Natural killer cell (primary cell): Measurements from ENCODE around the gene RHCE. TPM values are rescaled to one million over a fixed set of nuclear protein-coding genes. Genes with fewer than 3 reads are reported as not detected.
"Not testable (repeated sequence)": the region's sequence is repeated elsewhere in the genome, so short reads cannot be mapped to it uniquely, and the experiment has no call there.

Experiments used
- ATAC-seq, 3 donors: fragments of 150-1000 bp in 2 of 3; fragments of 200-7000 bp in 1 of 3; cut with Tn5 transposase; 1 replicate in 1 of 3; 2 replicates in 2 of 3; pipeline ENCODE4 v1.10.0; 2021; ENCODE audit warnings: mild to moderate bottlenecking in 2 of 3, moderate library complexity in 2 of 3
- DNase-seq, 2 donors: peaks; one replicate each; pipeline versions ENCODE4 v3.0.0 to v3.0.0-alpha.2; 2013 to 2021; ENCODE audit warnings: mixed read lengths in 1 of 2
- H3K27ac ChIP-seq: one replicate; pipeline ENCODE4 v1.5.1; 2013; ENCODE audit warnings: mild to moderate bottlenecking, low read length
- H3K27me3 ChIP-seq: one replicate; pipeline ENCODE4 v1.6.1; 2013; ENCODE audit warnings: low read length; ENCODE audit not compliant: control insufficient read depth, insufficient read depth
- H3K36me3 ChIP-seq: one replicate; pipeline ENCODE4 v1.6.1; 2013; ENCODE audit warnings: low read length; ENCODE audit not compliant: control insufficient read depth, insufficient read depth
- H3K4me1 ChIP-seq: one replicate; pipeline ENCODE4 v1.6.1; 2013; ENCODE audit warnings: low read length; ENCODE audit not compliant: control insufficient read depth, insufficient read depth
- H3K4me3 ChIP-seq: one replicate; pipeline ENCODE4 v1.5.1; 2013; ENCODE audit warnings: low read length
- H3K9me3 ChIP-seq: one replicate; pipeline ENCODE4 v1.6.1; 2013; ENCODE audit warnings: low read length; ENCODE audit not compliant: control insufficient read depth, insufficient read depth
- H3K27ac Mint-ChIP-seq, 2 donors: one replicate each; pipeline ENCODE4 v1.8.0; 2022; ENCODE audit warnings: mild to moderate bottlenecking in 2 of 2, mixed read lengths in 2 of 2, moderate library complexity in 1 of 2
- H3K27me3 Mint-ChIP-seq, 2 donors: one replicate each; pipeline ENCODE4 v1.8.0; 2022; ENCODE audit warnings: low read depth in 2 of 2, mixed read lengths in 2 of 2
- H3K36me3 Mint-ChIP-seq: one replicate; pipeline ENCODE4 v1.8.0; 2022; ENCODE audit warnings: mixed read lengths
- H3K4me1 Mint-ChIP-seq, 2 donors: one replicate each; pipeline ENCODE4 v1.8.0; 2022; ENCODE audit warnings: mixed read lengths in 2 of 2
- H3K4me3 Mint-ChIP-seq: one replicate; pipeline ENCODE4 v1.8.0; 2022; ENCODE audit warnings: mild to moderate bottlenecking, moderate library complexity, mixed read lengths
- H3K9me3 Mint-ChIP-seq, 2 donors: one replicate each; pipeline ENCODE4 v1.8.0; 2022; ENCODE audit warnings: mixed read lengths in 2 of 2
- WGBS: methylation state at CpG from one replicate; pipeline ENCODE4 v1.1.7; 2013; ENCODE audit warnings: missing lambda C conversion rate; ENCODE audit not compliant: insufficient coverage; 5-methylcytosine and 5-hydroxymethylcytosine counted together
- intact Hi-C: fragments of 100-400 bp; cut with micrococcal nuclease; formaldehyde crosslinking; loops from one replicate; pipeline ENCODE4 v1.14.2; 2022
- total RNA-seq, 4 donors: library from RNA; stranded (reverse); fragments of 120-200 nt in 1 of 4; gene quantifications; one replicate each; pipeline versions ENCODE4 v1.2.3 to v1.2.4, GENCODE V29; 2013 to 2022
- TF ChIP-seq, protein P1 (sequence below): fragments of 200-600 bp; IDR thresholded peaks from one replicate; pipeline ENCODE4 v1.8.0; 2022; ENCODE audit warnings: antibody characterized with exemption

RHCE gene
- total RNA-seq, 3 donors from 2014 or later (not counting 1 experiment from before 2014, with no cell fraction given) = not detected

DNA sequence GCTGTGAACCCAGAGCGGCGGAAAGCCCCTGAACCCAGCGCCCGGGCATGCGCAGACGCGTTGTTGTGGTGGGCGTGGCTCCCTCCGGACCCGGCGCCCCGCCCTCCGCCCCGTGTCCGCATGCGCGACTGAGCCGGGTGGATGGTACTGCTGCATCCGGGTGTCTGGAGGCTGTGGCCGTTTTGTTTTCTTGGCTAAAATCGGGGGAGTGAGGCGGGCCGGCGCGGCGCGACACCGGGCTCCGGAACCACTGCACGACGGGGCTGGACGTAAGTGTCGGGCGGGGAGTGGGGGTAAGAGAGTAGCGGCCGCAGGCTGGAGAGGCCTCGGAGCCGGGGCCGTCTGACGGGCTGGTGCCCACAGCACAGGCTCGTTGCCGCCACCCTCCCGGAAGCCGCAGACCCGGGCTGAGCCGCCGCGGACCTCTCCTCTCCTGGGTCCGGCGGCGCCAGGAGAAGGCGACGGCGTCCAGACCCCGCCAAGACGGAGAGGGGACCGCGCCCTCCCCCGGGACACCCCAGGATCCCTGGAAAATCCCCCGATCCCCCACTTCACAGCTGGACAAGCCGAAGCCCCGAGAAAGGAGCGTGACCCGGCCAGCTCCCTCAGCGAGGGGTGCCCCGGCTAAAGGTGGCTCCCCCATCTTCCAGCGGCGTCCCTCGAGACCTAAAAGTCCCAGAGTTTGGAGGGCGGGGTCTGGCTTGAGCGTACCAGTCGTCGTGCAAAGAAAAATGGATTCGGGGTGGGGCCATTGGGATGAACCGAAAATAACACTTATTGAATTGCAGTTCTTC lies 82.2 kb downstream of the RHCE start, which contains the start of gene TMEM50A:
TSS of gene TMEM50A (plus strand) at position 147 of the 794 bp plus-strand sequence. CDS start 2,153 bp downstream, outside the sequence.
- Mint-ChIP-seq H3K36me3 (no peaks in the 10 kb centered on the region), H3K9me3 (no peaks in the 10 kb centered on the region), H3K27ac (peak within 1 kb of the TSS; percentile 92 to 97), H3K27me3 (no peaks in the 10 kb centered on the region), H3K4me1 (peaks cover 31 to 46% of the 10 kb centered on the region in 2 donors), H3K4me3 (peak within 1 kb of the TSS; percentile 94)
- intact Hi-C loops = loop anchor here (5.0 kb wide), 3 partner anchors 76 to 94 kb away; partner anchors contain the start of genes MACO1 and RSRP1
- H3K9me3 ChIP-seq = no peaks in the 10 kb centered on the region
- H3K27ac ChIP-seq = peak within 1 kb of the TSS; percentile 98
- ATAC-seq (peak; percentile 71 to 92 (median 77)), DNase-seq (peak; percentile 89 to 93)
- H3K4me3 ChIP-seq = peak within 1 kb of the TSS; percentile 99
- TF ChIP-seq, protein P1, sequence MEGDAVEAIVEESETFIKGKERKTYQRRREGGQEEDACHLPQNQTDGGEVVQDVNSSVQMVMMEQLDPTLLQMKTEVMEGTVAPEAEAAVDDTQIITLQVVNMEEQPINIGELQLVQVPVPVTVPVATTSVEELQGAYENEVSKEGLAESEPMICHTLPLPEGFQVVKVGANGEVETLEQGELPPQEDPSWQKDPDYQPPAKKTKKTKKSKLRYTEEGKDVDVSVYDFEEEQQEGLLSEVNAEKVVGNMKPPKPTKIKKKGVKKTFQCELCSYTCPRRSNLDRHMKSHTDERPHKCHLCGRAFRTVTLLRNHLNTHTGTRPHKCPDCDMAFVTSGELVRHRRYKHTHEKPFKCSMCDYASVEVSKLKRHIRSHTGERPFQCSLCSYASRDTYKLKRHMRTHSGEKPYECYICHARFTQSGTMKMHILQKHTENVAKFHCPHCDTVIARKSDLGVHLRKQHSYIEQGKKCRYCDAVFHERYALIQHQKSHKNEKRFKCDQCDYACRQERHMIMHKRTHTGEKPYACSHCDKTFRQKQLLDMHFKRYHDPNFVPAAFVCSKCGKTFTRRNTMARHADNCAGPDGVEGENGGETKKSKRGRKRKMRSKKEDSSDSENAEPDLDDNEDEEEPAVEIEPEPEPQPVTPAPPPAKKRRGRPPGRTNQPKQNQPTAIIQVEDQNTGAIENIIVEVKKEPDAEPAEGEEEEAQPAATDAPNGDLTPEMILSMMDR = no peak
- no peaks in the 10 kb centered on the region for H3K27me3 ChIP-seq
- WGBS = under 1% methylated on average over 70 of the region's 75 CpGs
- H3K36me3 ChIP-seq = peaks cover 12% of the 10 kb centered on the region
- peaks cover 8% of the 10 kb centered on the region for H3K4me1 ChIP-seq

DNA sequence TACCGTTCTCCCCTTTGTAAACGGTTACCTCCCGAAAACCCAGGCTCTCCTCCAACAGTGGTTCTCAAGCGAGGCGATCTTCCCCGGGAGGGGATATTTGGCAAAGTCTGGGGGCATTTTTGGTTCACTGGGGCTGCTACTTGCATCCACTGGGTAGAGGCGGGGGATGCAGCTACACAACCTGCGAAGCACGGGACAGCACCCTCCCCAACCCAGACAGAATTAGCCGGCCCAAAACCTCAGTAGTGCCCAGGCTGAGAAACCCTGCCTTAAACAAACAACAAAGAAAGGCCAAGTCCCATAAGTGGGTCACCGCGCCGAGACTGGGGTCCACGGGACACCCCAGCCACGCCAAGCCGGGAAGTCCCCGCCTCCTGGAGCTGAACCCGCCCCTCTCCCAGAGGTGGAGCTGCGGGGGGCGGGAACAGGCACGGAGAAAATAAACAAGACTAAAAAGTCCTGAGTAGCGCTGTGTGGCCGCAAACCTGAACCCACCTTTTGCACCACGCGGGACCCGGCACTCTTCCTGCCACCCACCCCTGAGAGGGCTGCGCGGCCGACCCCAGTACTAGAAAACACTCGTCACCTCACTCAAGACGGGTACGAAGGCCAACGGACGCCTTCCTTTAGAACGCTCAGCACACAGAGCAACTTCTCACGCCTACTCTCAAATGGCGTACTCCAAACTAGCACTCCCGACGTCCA lies 83.0 kb downstream of the RHCE start:
- not testable (repeated sequence) for H3K4me1 ChIP-seq
- peak in 1 of 2 donors; percentile 59 for DNase-seq
- peak overlapping the region; percentile 98 for H3K27ac ChIP-seq

DNA sequence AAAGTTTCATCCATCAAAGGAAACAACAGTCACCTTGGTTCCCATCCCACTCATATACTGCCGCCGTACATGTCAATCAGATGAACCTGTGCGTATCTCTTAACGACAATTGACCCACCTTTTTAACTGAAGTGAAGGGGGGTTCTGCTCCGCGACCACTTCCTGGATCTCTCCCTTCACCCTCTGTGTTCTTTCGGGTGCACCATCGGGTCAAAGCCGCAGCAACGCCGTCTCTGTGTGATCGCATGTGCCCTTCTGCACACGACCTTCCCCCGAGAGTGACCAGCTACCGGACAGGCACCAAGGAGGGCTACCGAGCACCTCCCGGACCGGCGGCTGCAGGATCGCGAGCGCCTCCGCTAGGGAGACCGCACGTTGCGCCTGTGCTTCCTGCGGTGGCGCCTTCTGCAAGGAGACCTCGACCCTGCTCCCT lies 83.7 kb downstream of the RHCE start:
- Histone ChIP-seq H3K4me3 (peak overlapping the region; percentile 69), H3K27ac (peak overlapping the region; percentile 50)
- intact Hi-C loops = loop anchor here (5.0 kb wide), 3 partner anchors 75 to 95 kb away; partner anchors contain the start of genes MACO1 and RSRP1
- WGBS = 0% methylated on average over 20 of the region's 29 CpGs
- H3K27me3 Mint-ChIP-seq, H3K27me3 ChIP-seq, H3K4me1 ChIP-seq, H3K36me3 ChIP-seq, H3K9me3 Mint-ChIP-seq, H3K9me3 ChIP-seq, H3K36me3 Mint-ChIP-seq: not testable (repeated sequence)
- Mint-ChIP-seq H3K4me1 (peaks cover 24 to 35% of the 10 kb centered on the region in 2 donors), H3K4me3 (peak overlapping the region; percentile 94), H3K27ac (peak overlapping the region; percentile 87 to 90)
- ATAC-seq (peak; percentile 2 to 15 (median 2)), DNase-seq (peak; percentile 26 to 54)

More for the DNA sequence above, 83.0 kb downstream of the RHCE start:
- intact Hi-C loops = loop anchor here (5.0 kb wide), 3 partner anchors 75 to 95 kb away; partner anchors contain the start of genes MACO1 and RSRP1
- H3K36me3 Mint-ChIP-seq, H3K9me3 ChIP-seq, H3K27me3 Mint-ChIP-seq, H3K9me3 Mint-ChIP-seq, H3K27me3 ChIP-seq, H3K36me3 ChIP-seq: not testable (repeated sequence)
- Mint-ChIP-seq H3K4me3 (peak overlapping the region; percentile 94), H3K27ac (peak overlapping the region; percentile 92 to 97), H3K4me1 (peaks cover 27 to 39% of the 10 kb centered on the region in 2 donors)
- ATAC-seq = peak; percentile 46 to 67 (median 54)
- peak overlapping the region; percentile 99 for H3K4me3 ChIP-seq
- WGBS = 0% methylated on average over 9 of the region's 39 CpGs

DNA sequence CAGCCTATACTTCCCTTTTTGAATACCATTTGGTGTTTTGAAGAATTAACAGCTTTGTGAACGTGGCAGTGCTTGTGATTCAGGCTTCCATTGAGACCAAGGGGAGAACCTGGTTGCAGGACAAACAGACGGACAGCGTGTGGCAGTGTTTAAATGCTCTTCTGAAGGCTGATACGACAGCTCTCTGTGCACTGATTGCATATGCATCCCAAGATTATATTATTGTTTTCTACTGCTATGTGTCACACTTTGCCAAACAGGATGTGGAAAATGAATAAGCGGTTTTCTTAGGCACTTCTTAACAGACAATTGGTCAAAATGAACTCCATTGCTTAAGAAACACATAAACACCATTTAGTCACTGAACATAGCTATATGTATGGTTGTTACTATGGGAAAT lies 90.7 kb downstream of the RHCE start:
- H3K9me3 ChIP-seq, DNase-seq, H3K27ac ChIP-seq, H3K4me3 Mint-ChIP-seq, H3K36me3 Mint-ChIP-seq, H3K9me3 Mint-ChIP-seq, H3K27me3 ChIP-seq, H3K27me3 Mint-ChIP-seq, H3K4me1 Mint-ChIP-seq, intact Hi-C loops, H3K4me1 ChIP-seq, H3K36me3 ChIP-seq, H3K4me3 ChIP-seq: not testable (repeated sequence)
- WGBS = no CpG with 5 or more reads among the region's 5 CpGs
- ATAC-seq = peak in 2 of 3 donors; percentile 46 to 48
- peak overlapping the region in 1 of 2 donors; percentile 13 for H3K27ac Mint-ChIP-seq

DNA sequence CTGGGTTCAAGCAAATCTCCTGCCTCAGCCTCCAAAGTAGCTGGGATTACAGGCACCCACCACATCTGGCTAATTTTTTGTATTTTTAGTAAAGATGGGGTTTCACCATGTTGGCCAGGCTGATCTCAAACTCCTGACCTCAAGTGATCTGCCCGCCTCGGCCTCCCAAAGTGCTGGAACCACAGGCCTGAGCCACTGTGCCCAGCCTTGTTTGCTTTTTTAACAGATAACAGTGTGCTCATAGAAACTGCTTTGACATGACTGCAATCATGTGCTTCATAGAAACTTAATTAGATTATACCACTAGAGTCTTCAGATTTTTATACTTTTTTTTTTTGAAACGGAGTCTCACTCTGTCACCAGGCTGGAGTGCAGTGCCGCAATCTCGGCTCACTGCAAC lies 91.3 kb downstream of the RHCE start:
- DNase-seq, intact Hi-C loops, H3K4me3 ChIP-seq, H3K36me3 ChIP-seq, H3K27me3 ChIP-seq, H3K36me3 Mint-ChIP-seq, H3K27ac ChIP-seq, H3K4me1 ChIP-seq, H3K4me1 Mint-ChIP-seq, H3K9me3 Mint-ChIP-seq, H3K27me3 Mint-ChIP-seq, ATAC-seq, H3K4me3 Mint-ChIP-seq, H3K9me3 ChIP-seq: not testable (repeated sequence)
- WGBS = 82% methylated on average over 3 of the region's 5 CpGs
- peak overlapping the region in 1 of 2 donors; percentile 13 for H3K27ac Mint-ChIP-seq

- H3K27ac Mint-ChIP-seq, H3K4me3 Mint-ChIP-seq, H3K36me3 ChIP-seq, H3K27me3 ChIP-seq, H3K36me3 Mint-ChIP-seq, H3K4me1 ChIP-seq, DNase-seq, ATAC-seq, H3K9me3 Mint-ChIP-seq, H3K9me3 ChIP-seq, intact Hi-C loops, H3K27me3 Mint-ChIP-seq, H3K27ac ChIP-seq, H3K4me3 ChIP-seq, H3K4me1 Mint-ChIP-seq: not testable (repeated sequence)
- no CpG with 5 or more reads among the region's 4 CpGs for WGBS
Measured at GRCh38 chr1:25328791-25329185, 91.8 kb downstream of the RHCE start.
